ENCODE data around the gene FIP1L1. TPM values are rescaled to one million over a fixed set of nuclear protein-coding genes. Genes with fewer than 3 reads are reported as not detected.
A peak's percentile ranks its signal among the peaks of the same experiment; 100 is the strongest.
"Not testable (repeated sequence)": the region's sequence is repeated elsewhere in the genome, so short reads cannot be mapped to it uniquely, and the experiment has no call there.

The FIP1L1 gene
- total RNA-seq, 1 donor from 2014 or later = 52.0 TPM

DNA sequence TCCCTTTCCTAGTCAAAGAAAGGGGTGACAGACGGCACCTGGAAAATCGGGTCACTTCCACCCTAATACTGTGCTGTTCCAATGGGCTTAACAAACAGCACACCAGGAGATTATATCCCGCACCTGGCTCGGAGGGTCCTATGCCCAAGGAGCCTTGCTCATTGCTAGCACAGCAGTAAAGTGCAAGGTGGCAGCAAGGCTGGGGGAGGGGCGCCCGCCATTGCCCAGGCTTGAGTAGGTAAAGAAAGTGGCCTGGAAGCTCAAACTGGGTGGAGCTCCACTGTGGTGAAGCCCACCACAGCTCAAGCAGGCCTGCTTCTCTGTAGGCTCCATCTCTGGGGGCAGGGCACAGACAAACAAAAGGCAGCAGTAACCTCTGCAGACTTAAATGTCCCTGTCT, 89.1 kb downstream of the FIP1L1 start:
- DNase-seq (ENCODE audit: low read depth, low spot score) = not testable (repeated sequence)

DNA sequence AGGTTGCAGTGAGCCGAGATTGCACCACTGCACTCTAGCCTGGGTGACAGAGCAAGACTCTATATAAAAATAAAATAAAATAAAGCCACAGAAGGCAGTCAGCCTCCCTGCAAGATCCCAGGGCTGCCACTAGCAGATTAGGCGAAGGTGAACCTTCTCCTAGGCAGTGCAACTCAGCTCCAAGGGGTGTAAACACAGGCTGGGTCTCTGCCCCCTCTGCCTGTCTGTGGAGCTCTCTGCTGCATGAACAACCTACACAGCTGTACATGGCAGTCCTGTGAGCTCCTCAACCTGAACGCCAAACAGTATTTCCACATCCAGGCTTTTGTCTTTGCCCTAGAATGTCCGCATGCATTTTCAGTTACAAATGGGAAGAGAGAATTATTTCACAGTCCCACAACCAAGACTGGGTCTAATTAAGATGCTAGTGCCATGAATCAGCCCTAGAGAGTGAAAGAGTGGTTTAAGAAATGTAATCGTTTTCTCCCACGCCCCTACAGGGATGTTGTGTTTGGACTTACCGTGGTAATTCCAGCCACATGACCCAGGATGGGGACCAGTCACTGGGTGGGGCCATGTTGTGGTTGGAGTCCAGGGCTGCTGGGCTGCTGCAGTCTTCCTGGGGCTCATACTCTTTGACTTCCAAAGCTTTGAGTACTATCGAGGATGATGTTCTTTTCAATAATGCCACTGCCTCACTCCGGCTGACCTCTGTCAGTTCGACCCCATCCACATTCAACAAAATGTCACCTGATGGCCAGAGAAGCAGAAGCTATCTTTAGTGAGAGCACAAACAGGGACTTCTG, 99.0 kb downstream of the FIP1L1 start:
- no peak for DNase-seq (ENCODE audit: low read depth, low spot score)

DNA sequence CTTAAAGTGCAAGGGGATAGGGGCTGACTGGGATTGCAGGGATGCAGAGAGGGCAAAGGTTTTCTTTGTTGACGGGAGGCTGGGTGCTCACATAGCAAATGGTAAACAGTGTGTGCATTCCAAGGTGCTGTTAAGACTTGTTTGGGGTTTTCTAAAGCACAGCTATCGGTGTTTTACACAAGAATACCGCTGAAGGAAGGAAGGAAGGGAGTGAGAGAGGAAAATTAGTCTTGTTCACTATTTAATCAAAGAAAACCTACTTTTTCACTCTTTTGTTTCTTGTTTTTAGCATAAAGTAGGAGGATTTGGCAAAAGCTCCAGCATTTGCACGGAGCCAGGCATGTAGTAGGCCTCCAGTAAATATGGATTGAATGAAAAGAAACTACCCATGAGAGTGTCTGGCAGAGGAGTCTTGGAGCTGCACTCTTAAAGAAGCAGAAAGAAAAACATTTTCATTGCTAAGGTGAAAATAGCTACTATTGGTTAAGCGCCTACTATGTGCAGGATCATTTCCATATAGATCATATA, 99.7 kb downstream of the FIP1L1 start:
- no peak for DNase-seq (ENCODE audit: low read depth, low spot score)

DNA sequence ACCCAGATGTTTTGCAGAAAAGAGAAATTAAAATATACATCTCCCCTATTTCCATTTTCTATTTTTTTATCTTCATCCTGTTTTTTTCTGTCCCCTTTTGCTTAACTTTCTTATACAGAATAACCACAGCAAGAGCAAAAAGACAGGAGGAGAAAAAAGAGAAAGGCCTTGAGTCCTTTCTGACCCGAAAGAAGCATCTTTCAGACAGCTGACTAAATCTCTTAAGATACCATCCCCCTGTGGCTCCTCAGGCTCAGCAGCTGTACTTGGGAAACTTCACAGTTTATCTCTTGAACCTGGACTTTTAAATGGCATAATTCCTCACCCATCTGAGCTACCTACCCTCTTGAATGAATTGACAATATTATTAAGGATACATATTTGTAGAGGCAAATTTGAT, 100.2 kb downstream of the FIP1L1 start:
- no peak for DNase-seq (ENCODE audit: low read depth, low spot score)

DNA sequence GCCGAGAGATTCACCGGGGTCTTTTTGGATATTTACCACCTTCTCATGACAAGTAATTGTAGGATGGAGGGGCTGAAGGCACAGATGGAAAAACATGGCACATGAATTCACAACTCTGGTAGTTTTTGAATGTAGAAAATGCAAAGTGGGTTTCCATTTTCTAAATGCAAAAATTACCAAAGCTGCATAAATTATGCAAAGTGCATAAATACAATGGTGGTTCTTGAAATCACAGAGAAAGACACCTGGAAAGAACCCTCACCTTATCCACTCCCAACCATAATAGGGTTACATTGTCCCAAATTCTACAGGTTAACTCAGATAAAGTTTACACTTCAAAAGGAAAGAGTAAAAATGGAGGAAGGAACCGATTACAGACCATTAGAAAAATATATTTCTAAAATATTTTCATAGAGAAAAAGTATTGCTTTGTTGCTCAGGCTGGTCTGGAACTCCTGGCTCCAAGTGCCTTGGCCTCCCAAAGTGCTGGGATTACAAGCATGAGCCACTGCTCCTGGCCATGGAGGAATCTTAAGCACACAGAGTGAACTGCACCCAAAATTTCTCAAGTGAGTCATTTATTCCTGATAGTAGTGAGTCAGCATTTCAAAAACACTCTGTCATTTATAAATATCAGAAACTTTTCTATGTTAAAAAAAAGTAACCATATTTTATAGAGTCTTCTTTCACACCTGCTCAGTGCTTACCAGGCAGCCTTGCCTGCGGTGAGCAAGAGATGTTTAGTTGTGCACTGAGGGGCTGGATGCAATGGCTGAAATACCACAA, 101.4 kb downstream of the FIP1L1 start:
- no peak for DNase-seq (ENCODE audit: low read depth, low spot score)

DNA sequence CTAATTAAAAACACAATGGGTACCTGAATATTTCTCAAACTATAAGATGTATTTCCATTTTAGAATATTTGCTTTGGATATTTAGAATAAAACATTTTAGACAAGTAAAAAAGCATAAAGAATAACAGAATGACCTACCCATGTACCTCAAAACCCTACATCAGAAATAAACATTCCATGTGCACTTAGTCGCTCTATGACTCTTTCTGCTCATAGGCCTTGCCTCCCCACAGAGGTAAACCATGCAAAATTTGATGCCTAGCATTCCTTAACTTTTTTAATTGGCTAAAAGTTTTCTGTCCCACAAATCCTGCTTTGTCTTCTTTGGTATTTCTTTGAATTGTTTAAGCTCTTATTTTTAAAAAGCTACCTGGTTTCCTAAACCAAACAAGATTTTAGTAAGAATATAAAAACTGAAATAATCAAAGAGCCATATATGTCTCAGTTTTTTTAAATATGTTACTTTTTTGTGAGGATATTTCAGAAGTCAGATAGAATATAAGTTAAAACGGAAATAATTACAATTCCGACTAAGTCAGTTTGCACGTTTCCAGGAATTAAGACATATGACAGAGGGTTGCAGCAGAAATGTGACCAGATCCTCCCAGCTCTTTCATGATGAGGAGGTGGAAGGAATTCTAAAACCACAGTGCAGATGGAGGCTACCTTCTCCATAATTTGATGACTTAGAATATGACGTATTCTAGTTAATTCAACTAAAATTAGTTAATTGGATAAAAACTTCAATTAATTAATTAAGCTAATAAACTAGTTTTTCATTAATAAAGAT, 102.5 kb downstream of the FIP1L1 start:
- DNase-seq (ENCODE audit: low read depth, low spot score) = no peak

DNA sequence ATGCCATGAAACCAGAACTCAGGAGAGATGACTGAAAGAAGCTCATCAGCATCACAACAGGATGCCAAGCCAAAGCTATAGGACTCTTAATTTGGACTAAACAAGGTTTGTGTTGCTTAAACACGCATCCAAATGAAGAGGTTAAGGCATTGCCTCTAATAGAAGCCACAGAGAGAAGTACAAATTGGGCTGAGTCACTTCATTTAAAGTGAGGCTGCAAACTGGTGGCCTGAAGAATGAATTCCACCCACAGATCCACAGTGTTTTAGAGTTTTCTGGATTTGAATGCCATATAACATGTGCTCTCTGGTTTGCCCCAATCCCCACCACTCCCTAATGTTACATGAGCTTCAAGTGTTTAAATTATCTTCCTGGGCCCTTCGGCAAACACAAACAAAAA, 103.5 kb downstream of the FIP1L1 start:
- DNase-seq (ENCODE audit: low read depth, low spot score) = no peak

DNA sequence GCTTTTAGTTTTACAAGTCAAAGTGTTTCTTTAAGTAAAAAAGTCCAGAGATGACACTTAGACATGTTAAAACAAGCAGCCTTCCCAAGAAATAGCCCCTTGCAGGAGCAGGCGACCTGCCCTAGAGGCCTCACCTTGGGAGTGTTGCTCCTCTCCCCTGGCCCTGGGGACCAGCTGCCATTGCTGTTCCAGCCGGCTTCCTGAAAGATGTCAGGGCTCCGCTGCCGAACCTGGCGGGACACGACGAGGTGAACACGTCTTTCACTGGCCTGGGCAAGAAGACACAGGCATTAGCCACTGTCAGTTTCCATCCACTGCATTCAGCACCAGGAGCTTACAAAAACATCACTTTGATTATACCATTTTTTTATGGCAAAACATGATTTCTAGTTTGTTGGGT, 104.1 kb downstream of the FIP1L1 start:
- no peak for DNase-seq (ENCODE audit: low read depth, low spot score)

DNA sequence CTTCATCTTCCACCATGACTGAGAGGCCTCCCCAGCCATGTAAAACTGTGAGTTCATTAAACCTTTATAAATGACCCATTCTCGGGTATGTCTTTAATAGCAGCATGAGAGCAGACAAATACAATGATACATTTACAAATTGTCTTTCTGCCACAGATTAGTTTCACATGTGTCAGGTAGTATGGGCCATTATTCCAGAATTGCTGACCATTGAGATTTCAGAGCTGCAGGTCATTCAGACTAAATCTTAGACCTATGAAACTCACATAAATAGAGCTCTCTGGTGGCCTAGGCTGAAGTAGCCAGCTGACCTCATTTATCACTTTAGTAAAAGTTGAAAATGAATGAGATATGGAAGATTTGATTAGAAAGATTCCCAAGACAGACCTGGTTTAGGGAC, 105.8 kb downstream of the FIP1L1 start:
- no peak for DNase-seq (ENCODE audit: low read depth, low spot score)

DNA sequence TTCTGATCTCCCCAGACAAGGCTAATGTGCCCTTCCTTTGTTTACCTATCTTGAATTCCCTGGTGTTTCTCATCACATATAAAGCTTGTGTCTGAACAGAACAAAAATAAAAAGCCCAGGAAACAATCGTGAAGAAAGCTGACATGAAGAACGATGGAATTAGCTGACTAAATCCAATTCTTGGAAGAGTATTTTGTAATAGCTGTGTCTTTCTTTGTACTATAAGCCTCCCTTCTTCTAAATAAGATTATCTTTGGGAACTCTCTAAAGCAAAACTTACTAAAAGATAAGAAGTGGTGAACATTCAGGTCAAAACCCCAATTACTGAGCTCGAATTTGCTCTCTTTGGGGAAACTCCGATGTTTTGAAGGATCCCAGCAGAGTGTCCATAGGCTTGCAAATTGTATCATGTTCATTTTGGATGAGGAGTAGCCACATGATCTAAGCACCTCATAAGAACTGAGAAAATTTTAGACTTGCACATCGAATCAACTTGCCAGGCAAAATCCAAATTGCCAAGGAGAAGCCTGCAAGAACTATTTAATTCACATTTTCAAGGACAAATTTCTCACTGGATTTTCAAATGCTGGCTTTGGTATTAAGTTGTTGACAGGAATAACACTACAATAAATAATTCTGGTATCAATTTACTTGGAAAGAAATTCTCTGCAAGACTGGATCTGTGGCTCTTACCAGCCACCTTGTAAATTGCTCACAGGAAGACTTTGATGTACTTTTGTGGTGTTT, 107.6 kb downstream of the FIP1L1 start:
- DNase-seq (ENCODE audit: low read depth, low spot score) = no peak

DNA sequence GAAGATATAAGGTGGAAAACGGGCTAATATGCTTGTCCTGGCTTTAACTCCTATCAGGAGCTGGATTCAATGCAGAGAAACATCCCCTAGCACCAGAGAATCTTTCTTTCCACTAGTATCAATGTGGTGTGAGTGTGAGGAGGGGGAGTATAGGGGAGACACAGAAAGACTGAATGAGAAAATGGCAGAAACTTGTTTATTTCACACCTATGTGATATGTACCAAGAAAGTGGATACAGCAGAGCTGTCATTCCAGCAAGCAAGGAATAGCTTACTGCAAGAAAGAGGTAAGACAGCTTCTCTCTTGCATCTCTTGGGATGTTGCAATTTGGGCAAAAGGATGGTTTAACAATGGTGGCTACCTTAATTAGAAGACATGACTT, 108.2 kb downstream of the FIP1L1 start:
- DNase-seq (ENCODE audit: low read depth, low spot score) = no peak

DNA sequence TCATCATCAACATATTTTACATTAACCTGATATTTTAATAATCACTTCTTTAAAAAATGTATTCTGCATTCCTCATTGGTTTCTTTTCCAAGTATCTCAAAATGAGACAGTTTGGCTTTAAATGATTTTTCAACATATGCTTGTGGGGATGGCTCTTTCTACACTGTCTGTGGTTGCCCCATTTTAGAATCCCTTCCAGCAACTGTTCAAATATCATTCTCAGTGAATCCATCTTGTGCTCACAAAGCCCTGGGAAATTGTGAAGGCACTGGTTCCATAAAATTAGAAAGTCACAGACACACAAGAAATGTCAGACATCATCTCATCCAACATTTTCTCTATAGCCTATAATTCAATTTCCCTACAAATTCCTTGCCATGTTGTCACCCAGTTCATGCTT, 110.3 kb downstream of the FIP1L1 start:
- no peak for DNase-seq (ENCODE audit: low read depth, low spot score)

DNA sequence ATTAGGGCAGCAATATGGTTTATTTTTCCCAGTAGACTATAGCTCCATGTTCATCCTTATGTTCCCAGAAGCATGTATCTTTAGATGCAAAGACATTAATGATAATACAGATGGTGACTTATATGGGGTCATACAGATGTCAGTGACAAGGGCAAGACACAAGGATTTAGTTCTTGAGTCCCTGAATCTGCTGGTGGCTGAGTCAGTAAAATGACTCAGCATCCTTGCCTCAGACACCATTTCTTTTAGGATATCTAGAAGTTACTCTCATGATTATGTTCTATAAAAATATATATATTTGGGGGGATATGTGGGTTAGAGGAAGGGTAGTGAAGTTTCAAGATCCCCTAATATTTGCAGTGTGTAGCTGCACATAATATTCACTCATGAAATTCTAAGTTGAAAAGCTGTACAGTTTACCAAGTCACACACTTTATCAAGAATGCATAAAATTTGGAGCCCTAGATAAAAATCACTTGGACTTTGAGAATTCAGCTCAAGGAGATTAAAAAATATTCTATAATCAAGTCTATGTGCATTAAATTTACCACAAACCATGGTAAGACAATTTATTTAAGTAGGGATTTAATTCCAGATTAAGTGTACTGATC, 111.9 kb downstream of the FIP1L1 start:
- no peak for DNase-seq (ENCODE audit: low read depth, low spot score)

DNA sequence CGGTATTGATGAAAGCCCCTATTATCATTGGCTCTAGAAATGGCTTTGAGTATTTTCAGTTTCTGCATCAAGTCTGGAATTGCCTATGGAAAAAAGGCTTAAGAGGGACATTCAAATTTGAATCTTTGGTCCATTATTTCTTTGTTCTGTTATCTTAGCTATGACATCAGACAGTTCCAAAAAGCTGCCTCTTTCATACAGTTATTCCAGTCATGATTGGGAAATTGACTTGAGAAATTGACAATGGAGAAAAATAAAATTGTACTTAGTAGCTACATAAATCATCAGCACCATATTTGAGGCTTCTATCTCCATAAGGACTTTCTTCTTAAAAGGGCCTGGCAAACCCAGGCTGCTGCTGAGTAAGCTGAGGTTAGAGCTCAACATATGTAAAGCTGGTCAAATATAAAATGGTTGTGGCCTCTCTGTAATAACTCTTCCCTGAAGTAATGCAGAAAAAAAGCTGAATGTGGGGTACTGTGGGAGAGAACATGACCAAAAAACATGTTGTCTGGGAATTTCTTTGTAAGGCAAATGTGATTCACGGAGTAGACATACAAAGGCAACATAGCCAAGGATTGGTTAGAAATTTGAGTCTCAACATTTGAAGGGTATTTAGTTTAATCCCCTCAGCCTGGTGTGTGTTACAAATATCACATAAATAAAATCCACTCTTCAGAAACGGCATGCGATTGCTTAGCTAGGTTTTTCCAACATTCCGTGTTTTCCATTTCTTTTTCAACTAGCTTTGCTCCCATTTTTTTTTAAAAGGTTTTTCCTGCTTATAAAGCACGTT, 112.9 kb downstream of the FIP1L1 start:
- DNase-seq (ENCODE audit: low read depth, low spot score) = no peak

DNA sequence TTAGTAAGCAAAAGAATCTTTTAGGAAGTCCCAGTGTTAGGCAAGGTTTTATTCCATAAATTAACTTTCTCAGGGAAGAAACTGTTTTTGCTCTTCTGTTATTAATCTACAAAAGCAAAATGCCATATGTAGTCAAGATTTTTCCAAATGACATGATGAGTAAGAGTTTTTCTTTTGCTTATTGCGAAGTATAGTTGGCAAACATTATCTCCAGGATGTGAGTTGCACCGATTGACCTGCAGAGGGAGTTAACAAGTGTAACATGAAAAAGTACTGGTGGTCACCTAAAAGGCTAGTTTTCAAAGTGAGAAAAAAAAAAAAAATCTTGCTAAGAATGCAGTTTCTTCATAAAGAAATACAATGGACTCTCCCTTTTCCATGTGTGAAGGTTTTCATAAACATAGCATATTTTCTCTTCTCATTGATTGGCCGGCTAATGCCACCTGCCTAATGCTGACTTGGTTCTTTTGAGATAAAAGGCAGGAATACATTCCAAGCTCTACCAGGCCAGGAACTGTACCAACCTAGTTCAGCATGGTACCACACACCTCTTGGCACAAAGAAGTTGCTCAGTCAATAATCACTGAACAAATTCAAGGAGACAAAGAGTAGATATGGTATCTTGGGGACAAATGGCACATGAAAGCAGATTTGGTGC, 113.7 kb downstream of the FIP1L1 start:
- DNase-seq (ENCODE audit: low read depth, low spot score) = peak; percentile 57

DNA sequence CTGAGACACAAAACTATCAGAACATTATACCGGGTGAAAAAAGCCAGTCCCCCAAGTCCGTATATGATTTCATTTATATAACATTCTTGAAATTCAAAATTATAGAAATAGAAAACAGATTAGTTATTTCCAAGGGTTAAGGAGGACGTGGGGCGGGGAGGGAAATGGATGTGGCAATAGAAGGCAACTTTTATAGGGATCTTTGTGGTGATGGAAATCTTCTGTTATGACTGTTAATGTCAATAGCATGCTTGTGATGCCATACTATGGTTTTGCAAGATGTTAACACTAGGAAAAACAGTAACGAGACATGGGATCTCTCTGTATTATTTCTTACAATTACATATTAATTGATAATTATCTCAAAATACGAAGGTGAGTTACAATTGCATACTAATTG, 117.4 kb downstream of the FIP1L1 start:
- DNase-seq (ENCODE audit: low read depth, low spot score) = no peak

DNA sequence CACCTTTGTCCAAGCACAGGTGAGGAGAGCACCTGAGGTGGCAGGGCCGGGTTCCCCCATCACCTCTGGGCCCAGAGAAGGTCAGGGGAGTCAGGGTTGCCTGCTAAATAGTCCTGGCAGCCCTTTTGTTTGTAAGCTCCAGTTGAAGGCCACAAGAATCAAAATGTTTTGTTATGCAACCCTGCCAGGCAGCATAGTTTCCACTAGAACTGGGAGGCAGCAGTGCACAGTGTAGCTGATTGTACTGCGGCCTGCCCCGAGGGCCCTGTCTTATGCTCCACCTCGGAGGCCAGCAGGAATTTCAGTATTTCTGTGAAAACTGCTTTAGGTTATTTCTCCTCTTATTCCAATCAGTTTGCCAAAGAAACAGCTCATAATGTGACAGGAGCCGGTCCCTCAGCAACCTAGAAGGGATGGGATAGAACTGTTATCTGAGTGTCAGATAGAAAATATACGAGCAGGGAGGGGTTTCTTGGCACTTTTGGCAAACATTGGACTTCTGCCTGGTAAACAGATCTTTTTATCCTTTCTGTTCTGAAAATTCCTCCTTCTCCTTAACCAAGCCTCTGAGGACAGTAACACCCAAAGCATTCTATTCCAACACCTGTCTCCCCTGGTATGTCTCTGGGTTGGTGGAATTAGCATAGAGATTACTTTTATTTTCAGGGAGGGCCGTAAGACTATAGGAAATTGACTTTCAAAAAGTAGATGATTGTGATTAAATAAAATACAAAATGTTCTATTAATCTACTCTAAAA, 120.2 kb downstream of the FIP1L1 start:
- DNase-seq (ENCODE audit: low read depth, low spot score) = no peak

DNA sequence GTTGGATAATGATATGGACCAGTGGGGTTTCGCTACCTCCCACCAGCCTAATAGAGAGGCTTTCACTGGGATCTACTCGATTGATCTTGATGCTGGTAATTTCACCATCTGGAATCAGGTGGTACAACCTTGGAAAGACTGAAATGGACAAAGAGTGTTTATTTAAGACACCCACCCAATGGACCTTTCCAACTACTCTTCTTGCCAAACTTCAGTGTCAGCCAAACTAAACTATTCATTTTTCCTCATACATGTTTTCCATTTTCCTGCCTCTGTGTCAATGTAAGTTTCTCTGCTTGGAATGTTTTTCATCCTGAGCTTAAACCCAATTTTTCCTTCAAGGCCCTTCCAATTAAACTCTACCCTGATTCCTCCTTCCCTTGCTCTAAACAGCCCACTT, 121.3 kb downstream of the FIP1L1 start:
- DNase-seq (ENCODE audit: low read depth, low spot score) = no peak

DNA sequence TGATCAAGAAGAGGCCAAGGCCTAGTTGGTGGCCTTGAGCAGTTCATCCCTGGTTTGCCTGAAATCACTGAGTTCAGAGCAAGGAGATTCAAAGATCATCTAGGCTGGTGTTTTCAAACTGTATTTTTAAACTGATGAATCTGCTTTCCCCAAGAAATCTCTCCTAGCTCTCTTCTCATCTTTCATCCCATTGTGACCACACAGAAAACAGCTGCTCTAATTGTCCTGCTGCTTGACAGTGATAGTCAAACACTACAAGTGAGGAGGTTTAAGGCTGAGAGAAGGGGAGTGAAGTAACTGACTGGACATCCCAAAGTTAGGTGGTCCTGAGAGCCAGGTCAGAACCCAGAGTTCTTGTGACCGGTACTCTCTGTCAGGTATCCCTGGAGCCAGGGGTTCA, 122.3 kb downstream of the FIP1L1 start:
- no peak for DNase-seq (ENCODE audit: low read depth, low spot score)

All from pulmonary artery endothelial cell (primary cell).